ENCODE data around the gene UGT1A7.

GRCh38 chr2:233816334-233816733 is 134.6 kb downstream of the UGT1A7 start:
- TF ChIP-seq CTCF (IDR thresholded peaks at IDR 0.05) (no peak), POLR2A (IDR thresholded peaks at IDR 0.05) (no peak), POLR2AphosphoS5 (IDR thresholded peaks at IDR 0.05) (no peak)
